ELF-1 (cell line): ENCODE results near the gene LUZP2.

ENCODE experiments used
- DNase-seq: peaks from one replicate; pipeline ENCODE4 v3.0.0-alpha.2; 2016; ENCODE audit warnings: low read depth, low spot score

Gene LUZP2

GRCh38 chr11:25094085-25094802 is 597.4 kb downstream of the LUZP2 start:
- DNase-seq: no peak

DNA sequence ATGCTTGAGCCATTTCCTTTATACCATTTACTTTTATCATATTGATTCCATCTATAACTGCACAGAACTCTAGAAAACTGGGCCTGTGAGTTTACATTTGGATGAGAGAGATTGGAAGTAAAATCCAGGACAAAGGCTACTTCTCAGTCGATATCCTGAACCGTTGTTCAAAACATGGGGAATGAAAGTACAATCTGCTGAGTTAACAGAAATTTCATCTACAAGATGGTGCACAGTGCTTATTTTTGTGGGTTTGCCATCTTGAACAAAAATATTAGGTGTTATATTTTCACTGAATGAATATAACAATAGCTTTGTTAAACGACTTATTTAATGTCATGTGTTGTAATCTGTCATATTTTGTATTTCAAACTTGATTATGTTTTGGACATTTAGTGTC is 622.6 kb downstream of the LUZP2 start:
- DNase-seq: no peak
